Glutamatergic neuron (in vitro differentiated cells): Measurements from ENCODE around the gene AGAP1. TPM values are rescaled to one million over a fixed set of nuclear protein-coding genes. Genes with fewer than 3 reads are reported as not detected.
A peak's percentile ranks its signal among the peaks of the same experiment; 100 is the strongest.

Source experiments
- DNase-seq: peaks from one replicate; pipeline ENCODE4 v3.0.0; 2022
- H3K27ac Mint-ChIP-seq: one replicate; pipeline ENCODE4 v1.8.0; 2020; ENCODE audit warnings: mild to moderate bottlenecking, mixed read lengths, inconsistent platforms; ENCODE audit not compliant: unreplicated experiment
- H3K27me3 Mint-ChIP-seq: one replicate; pipeline ENCODE4 v1.8.0; 2020; ENCODE audit warnings: mild to moderate bottlenecking, moderate library complexity, mixed read lengths, inconsistent platforms; ENCODE audit not compliant: unreplicated experiment
- H3K36me3 Mint-ChIP-seq: one replicate; pipeline ENCODE4 v1.8.0; 2020; ENCODE audit warnings: mild to moderate bottlenecking, mixed read lengths, inconsistent platforms; ENCODE audit not compliant: unreplicated experiment
- H3K4me1 Mint-ChIP-seq: one replicate; pipeline ENCODE4 v1.8.0; 2020; ENCODE audit warnings: mild to moderate bottlenecking, low read depth, mixed read lengths, inconsistent platforms; ENCODE audit not compliant: unreplicated experiment
- H3K4me3 Mint-ChIP-seq: one replicate; pipeline ENCODE4 v1.8.0; 2020; ENCODE audit warnings: mild to moderate bottlenecking, mixed read lengths, inconsistent platforms; ENCODE audit not compliant: unreplicated experiment
- H3K9me3 Mint-ChIP-seq: one replicate; pipeline ENCODE4 v1.8.0; 2020; ENCODE audit warnings: mild to moderate bottlenecking, moderate library complexity, mixed read lengths, inconsistent platforms; ENCODE audit not compliant: unreplicated experiment
- CTCF ChIP-seq: fragments of 200-600 bp; sonication (generic); IDR thresholded peaks from one replicate; pipeline ENCODE4 v1.5.0; 2021; ENCODE audit not compliant: partially characterized antibody, unreplicated experiment
- total RNA-seq: library from RNA; stranded (reverse); fragmentation: NEBNext Ultra II Directional; extraction: Animal tissue kit (Norgen Biotek cat#: 25700); gene quantifications from one replicate; pipeline ENCODE4 v1.2.1, GENCODE V29; 2021; ENCODE audit not compliant: unreplicated experiment

The AGAP1 gene
- total RNA-seq, 1 donor from 2014 or later: 153 TPM

- TF ChIP-seq CTCF: no peak
- no peaks in the 10 kb centered on the region for H3K36me3 Mint-ChIP-seq
- no peak overlapping the region for H3K27ac Mint-ChIP-seq
- peak overlapping the region; percentile 69 for H3K4me3 Mint-ChIP-seq
- H3K9me3 Mint-ChIP-seq: peaks cover 2% of the 10 kb centered on the region
- H3K4me1 Mint-ChIP-seq: peaks cover 20% of the 10 kb centered on the region
- DNase-seq: peak; percentile 44
- H3K27me3 Mint-ChIP-seq: peaks cover 16% of the 10 kb centered on the region
Observed at GRCh38 chr2:236162882-236163470, 669.1 kb downstream of the AGAP1 start.

DNA sequence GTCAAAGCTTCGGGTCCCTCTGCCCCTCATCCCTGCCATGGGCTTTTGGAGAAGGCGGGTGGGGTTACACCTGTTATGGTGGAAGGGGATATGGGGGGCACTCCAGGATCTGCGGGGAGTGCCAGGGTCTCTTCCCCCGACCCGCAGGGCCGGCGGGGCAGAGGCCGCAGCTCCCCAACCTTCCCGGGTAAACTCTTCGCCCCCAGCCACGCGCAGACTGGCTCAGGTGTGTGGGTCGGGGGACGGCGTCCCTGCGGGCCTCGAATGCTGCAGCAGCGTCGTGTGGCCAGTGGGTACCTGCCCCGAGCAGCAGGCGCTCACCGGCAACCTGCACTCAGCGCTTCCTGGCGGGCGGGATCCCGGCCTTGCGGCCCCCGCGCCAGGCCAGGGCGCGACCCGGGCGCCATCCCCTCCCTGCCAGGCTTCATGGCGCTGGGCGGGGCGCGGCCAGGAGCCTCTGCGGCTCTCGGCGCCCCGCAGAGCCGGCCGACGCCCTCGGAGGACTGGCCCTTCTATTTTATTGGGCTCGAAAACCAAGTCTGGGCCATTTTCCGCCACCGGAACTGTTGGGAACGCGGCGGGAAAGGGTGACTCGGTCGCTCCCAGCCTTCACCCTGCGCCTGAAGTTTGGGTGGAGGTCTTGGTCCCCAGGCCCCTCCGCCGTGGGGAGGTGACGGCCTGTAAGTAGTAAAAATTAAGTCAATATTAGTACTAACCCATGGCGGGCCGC lies 669.8 kb downstream of the AGAP1 start:
- no peak overlapping the region for H3K4me3 Mint-ChIP-seq

GRCh38 chr2:236164201-236164924 lies 670.5 kb downstream of the AGAP1 start:
- Mint-ChIP-seq H3K9me3 (peaks cover 4% of the 10 kb centered on the region), H3K27me3 (peaks cover 13% of the 10 kb centered on the region), H3K4me3 (peak overlapping the region; percentile 90), H3K4me1 (peaks cover 19% of the 10 kb centered on the region), H3K27ac (no peak overlapping the region), H3K36me3 (no peaks in the 10 kb centered on the region)
- DNase-seq: peak; percentile 72
- TF ChIP-seq CTCF: no peak

More for the DNA sequence above, 669.8 kb downstream of the AGAP1 start:
- no peak for DNase-seq
- H3K9me3 Mint-ChIP-seq: no peaks in the 10 kb centered on the region
- no peak for TF ChIP-seq CTCF
- H3K27ac Mint-ChIP-seq: no peak overlapping the region
- no peaks in the 10 kb centered on the region for H3K36me3 Mint-ChIP-seq
- H3K27me3 Mint-ChIP-seq: peaks cover 14% of the 10 kb centered on the region
- peaks cover 18% of the 10 kb centered on the region for H3K4me1 Mint-ChIP-seq

- H3K9me3 Mint-ChIP-seq: peaks cover 6% of the 10 kb centered on the region
- H3K27ac Mint-ChIP-seq: no peak overlapping the region
- no peak for TF ChIP-seq CTCF
- DNase-seq: no peak
- no peaks in the 10 kb centered on the region for H3K36me3 Mint-ChIP-seq
- peaks cover 28% of the 10 kb centered on the region for H3K4me1 Mint-ChIP-seq
- H3K4me3 Mint-ChIP-seq: peak overlapping the region; percentile 90
- H3K27me3 Mint-ChIP-seq: peaks cover 18% of the 10 kb centered on the region
Observed at GRCh38 chr2:236164925-236165841, 671.3 kb downstream of the AGAP1 start.
